Neural cell (in vitro differentiated cells): ENCODE measurements around the gene ARHGAP42. TPM values are rescaled to one million over a fixed set of nuclear protein-coding genes. Genes with fewer than 3 reads are reported as not detected.

Source experiments
- H2AFZ ChIP-seq: fragments of 200-600, 300-800 bp; sonication (generic), shearing (Covaris generic); 2 replicates; pipeline ENCODE4 v1.6.0; 2014; ENCODE audit warnings: low read depth, mild to moderate bottlenecking, antibody characterized with exemption, low read length, moderate library complexity
- H3F3A ChIP-seq: fragments of 200-600 bp; shearing (Covaris generic); 2 replicates; pipeline ENCODE4 v1.6.1; 2016; ENCODE audit warnings: mild to moderate bottlenecking, moderate library complexity, mixed read lengths, antibody characterized with exemption, low read length; ENCODE audit not compliant: insufficient read depth, poor library complexity, severe bottlenecking
- H3K27ac ChIP-seq: fragments of 200-600, 300-800 bp; sonication (generic), shearing (Covaris generic); 2 replicates; pipeline ENCODE4 v1.5.1; 2014; ENCODE audit warnings: mild to moderate bottlenecking, low read length, moderate library complexity
- H3K27me3 ChIP-seq: fragments of 300-800, 200-600 bp; sonication (generic), shearing (Covaris generic); 2 replicates; pipeline ENCODE4 v1.6.0; 2014; ENCODE audit warnings: mild to moderate bottlenecking, low read depth, low read length, moderate library complexity; ENCODE audit not compliant: insufficient read depth
- H3K36me3 ChIP-seq: fragments of 300-800, 200-600 bp; sonication (generic), shearing (Covaris generic); 2 replicates; pipeline ENCODE4 v1.5.1; 2014; ENCODE audit warnings: mild to moderate bottlenecking, antibody characterized with exemption, low read length, moderate library complexity; ENCODE audit not compliant: insufficient read depth
- H3K4me2 ChIP-seq: fragments of 300-800, 200-600 bp; sonication (generic), shearing (Covaris generic); 2 replicates; pipeline ENCODE4 v1.6.0; 2014; ENCODE audit warnings: mild to moderate bottlenecking, low read length
- H3K4me3 ChIP-seq: fragments of 300-800, 200-600 bp; sonication (generic), shearing (Covaris generic); 2 replicates; pipeline ENCODE4 v1.5.1; 2014; ENCODE audit warnings: mild to moderate bottlenecking, low read length, moderate library complexity
- H3K79me2 ChIP-seq: fragments of 200-600 bp; shearing (Covaris generic); replicated peaks from 2 replicates; pipeline ENCODE4 v1.6.0; 2014; ENCODE audit warnings: mild to moderate bottlenecking, low read length, moderate library complexity; ENCODE audit not compliant: insufficient read depth
- H3K9ac ChIP-seq: fragments of 300-800, 200-600 bp; sonication (generic), shearing (Covaris generic); 2 replicates; pipeline ENCODE4 v1.6.1; 2016; ENCODE audit warnings: mild to moderate bottlenecking, low read length, mixed read lengths
- H3K9me2 ChIP-seq: fragments of 200-600 bp; shearing (Covaris generic); 2 replicates; pipeline ENCODE4 v1.6.1; 2016; ENCODE audit warnings: mild to moderate bottlenecking, low read length, mixed read lengths; ENCODE audit not compliant: insufficient read depth
- H3K9me3 ChIP-seq: fragments of 200-600, 300-800 bp; sonication (generic), shearing (Covaris generic); 2 replicates; pipeline ENCODE4 v1.6.1; 2016; ENCODE audit warnings: mild to moderate bottlenecking, mixed run types, low read length, moderate library complexity, mixed read lengths
- H4K20me1 ChIP-seq: fragments of 200-600 bp; shearing (Covaris generic); 2 replicates; pipeline ENCODE4 v1.6.1; 2016; ENCODE audit warnings: mild to moderate bottlenecking, mixed run types; ENCODE audit not compliant: insufficient read depth
- CTCF ChIP-seq: fragments of 450-650 bp; IDR thresholded peaks from 2 replicates; pipeline ENCODE4 v1.5.1; 2014; ENCODE audit warnings: antibody characterized with exemption, mild to moderate bottlenecking, moderate library complexity; ENCODE audit not compliant: poor library complexity, severe bottlenecking
- EP300 ChIP-seq: fragments of 450-650 bp; conservative IDR thresholded peaks from 2 replicates; pipeline ENCODE4 v1.6.1; 2014; ENCODE audit warnings: antibody characterized with exemption, mild to moderate bottlenecking, moderate library complexity; ENCODE audit not compliant: poor library complexity, severe bottlenecking
- EZH2 ChIP-seq: fragments of 200-600, 300-800 bp; shearing (Covaris generic), sonication (generic); IDR thresholded peaks from 2 replicates; pipeline ENCODE4 v1.6.1; 2014; ENCODE audit warnings: antibody characterized with exemption, low read length, borderline replicate concordance, mild to moderate bottlenecking; ENCODE audit not compliant: insufficient read depth, poor library complexity, severe bottlenecking
- MXI1 ChIP-seq: fragments of 450-650 bp; conservative IDR thresholded peaks from 2 replicates; pipeline ENCODE4 v1.6.1; 2014; ENCODE audit warnings: antibody characterized with exemption, mild to moderate bottlenecking; ENCODE audit not compliant: poor library complexity, severe bottlenecking
- POLR2AphosphoS5 ChIP-seq: IDR thresholded peaks from 2 replicates; pipeline ENCODE4 v1.6.1; 2012
- RAD21 ChIP-seq: fragments of 450-650 bp; conservative IDR thresholded peaks from 2 replicates; pipeline ENCODE4 v1.6.1; 2014; ENCODE audit warnings: antibody characterized with exemption, mild to moderate bottlenecking, moderate library complexity
- REST ChIP-seq: IDR thresholded peaks from 2 replicates; pipeline ENCODE4 v1.6.1; 2012; ENCODE audit warnings: borderline replicate concordance
- SMC3 ChIP-seq: fragments of 450-650 bp; conservative IDR thresholded peaks from 2 replicates; pipeline ENCODE4 v1.6.1; 2014; ENCODE audit warnings: antibody characterized with exemption, mild to moderate bottlenecking, moderate library complexity; ENCODE audit not compliant: poor library complexity
- TAF1 ChIP-seq: IDR thresholded peaks from 2 replicates; pipeline ENCODE4 v1.6.1; 2012; ENCODE audit warnings: low read depth
- polyA plus RNA-seq: library from polyadenylated mRNA; depleted of rRNA; stranded (reverse); fragments of >200 nt; gene quantifications from 2 replicates; pipeline ENCODE4 v1.2.3, GENCODE V29; 2014

ARHGAP42 gene
- polyA plus RNA-seq, 1 donor from 2014 or later, result 0.64 TPM

GRCh38 chr11:100785148-100785983, 98.3 kb downstream of the ARHGAP42 start:
- H3K79me2 ChIP-seq, result no peaks in the 10 kb centered on the region

GRCh38 chr11:100788561-100789295, 101.6 kb downstream of the ARHGAP42 start:
- Histone ChIP-seq H3K27ac (no peak overlapping the region), H3K36me3 (no peaks in the 10 kb centered on the region), H3K4me3 (no peak overlapping the region), H3K27me3 (no peaks in the 10 kb centered on the region), H3K9ac (no peak overlapping the region), H4K20me1 (no peaks in the 10 kb centered on the region), H3K79me2 (no peaks in the 10 kb centered on the region), H3K9me2 (no peaks in the 10 kb centered on the region), H3K9me3 (no peaks in the 10 kb centered on the region), H3K4me2 (no peak overlapping the region), H2AFZ (no peak overlapping the region), H3F3A (no peaks in the 10 kb centered on the region)
- TF ChIP-seq POLR2AphosphoS5 (no peak), CTCF (no peak), RAD21 (no peak), EP300 (no peak), EZH2 (no peak), MXI1 (no peak), SMC3 (no peak), REST (no peak), TAF1 (no peak)

More at GRCh38 chr11:100785148-100785983, 98.3 kb downstream of the ARHGAP42 start:
- H3K4me2 ChIP-seq, result no peak overlapping the region
- H3F3A ChIP-seq, result no peaks in the 10 kb centered on the region
- H3K4me3 ChIP-seq, result no peak overlapping the region
- TF ChIP-seq RAD21 (no peak), EP300 (no peak), EZH2 (no peak), MXI1 (no peak), TAF1 (no peak), REST (no peak), POLR2AphosphoS5 (no peak), SMC3 (no peak)
- H3K27me3 ChIP-seq, result no peaks in the 10 kb centered on the region
- no peak overlapping the region for H3K9ac ChIP-seq
- no peak overlapping the region for H3K27ac ChIP-seq
- H3K9me3 ChIP-seq, result no peaks in the 10 kb centered on the region
- no peaks in the 10 kb centered on the region for H3K36me3 ChIP-seq
- no peaks in the 10 kb centered on the region for H4K20me1 ChIP-seq
- no peaks in the 10 kb centered on the region for H3K9me2 ChIP-seq
- H2AFZ ChIP-seq, result no peak overlapping the region
